ENCODE measurements around the gene FBN2. TPM values are rescaled to one million over a fixed set of nuclear protein-coding genes. Genes with fewer than 3 reads are reported as not detected.
"Not testable (repeated sequence)": the region's sequence is repeated elsewhere in the genome, so short reads cannot be mapped to it uniquely, and the experiment has no call there.

Gene FBN2
- total RNA-seq, 1 donor from 2014 or later: not detected

DNA sequence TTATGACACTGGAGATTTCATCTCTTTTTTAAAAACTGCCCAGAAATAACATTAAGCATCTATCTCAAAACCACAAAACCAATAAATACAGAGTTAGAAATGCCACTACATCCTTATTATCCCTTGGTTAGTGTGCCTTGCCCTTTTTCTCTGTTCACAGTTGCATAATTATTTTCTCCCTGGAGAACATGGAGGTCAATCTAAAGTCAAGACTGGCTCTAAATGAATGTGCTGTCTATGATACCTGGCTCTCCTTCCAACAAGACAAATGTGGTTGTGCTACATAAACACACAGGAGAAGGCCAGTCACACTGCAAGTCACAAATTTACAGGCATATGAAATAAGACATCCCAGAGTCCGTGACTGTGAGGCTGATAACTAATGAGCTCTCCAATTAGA lies 2.8 kb downstream of the FBN2 start:
- intact Hi-C loops (cut with micrococcal nuclease): no loop called here

GRCh38 chr5:128534726-128535125 lies 3.3 kb downstream of the FBN2 start:
- intact Hi-C loops (cut with micrococcal nuclease): no loop called here

GRCh38 chr5:128532776-128533175 lies 5.3 kb downstream of the FBN2 start:
- intact Hi-C loops (cut with micrococcal nuclease): no loop called here

- intact Hi-C loops (cut with micrococcal nuclease): no loop called here
Observed at GRCh38 chr5:128532127-128532526, 5.9 kb downstream of the FBN2 start.

DNA sequence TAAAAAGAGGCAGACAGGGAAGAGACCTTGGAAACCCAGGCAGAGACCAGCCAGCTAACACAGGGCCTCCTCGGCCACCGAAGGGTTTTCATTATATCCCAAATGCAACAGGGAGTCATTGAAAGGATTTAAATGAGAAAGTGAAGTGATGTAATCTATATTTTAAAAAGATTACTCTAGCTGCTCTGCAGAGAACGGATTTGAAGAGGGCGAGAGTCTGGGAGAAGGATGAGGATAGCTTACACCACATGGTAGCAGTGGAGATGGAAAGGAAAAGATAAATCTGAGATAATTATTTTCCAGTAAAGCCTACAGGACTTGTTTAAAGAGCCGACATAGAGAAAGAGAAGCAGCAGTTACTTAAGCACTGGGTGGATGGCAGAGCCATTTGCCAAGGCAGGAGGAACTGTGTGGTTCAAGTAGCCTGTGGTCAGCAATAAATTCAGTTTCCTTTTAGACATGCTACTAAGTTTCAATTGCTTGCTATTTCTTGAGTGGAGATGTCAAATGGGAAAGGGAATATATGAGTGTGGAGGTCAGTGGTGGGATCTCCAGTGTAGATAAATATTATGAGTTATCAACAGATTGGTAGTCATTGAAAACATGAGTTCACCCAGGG lies 9.3 kb downstream of the FBN2 start:
- intact Hi-C loops (cut with micrococcal nuclease): no loop called here

DNA sequence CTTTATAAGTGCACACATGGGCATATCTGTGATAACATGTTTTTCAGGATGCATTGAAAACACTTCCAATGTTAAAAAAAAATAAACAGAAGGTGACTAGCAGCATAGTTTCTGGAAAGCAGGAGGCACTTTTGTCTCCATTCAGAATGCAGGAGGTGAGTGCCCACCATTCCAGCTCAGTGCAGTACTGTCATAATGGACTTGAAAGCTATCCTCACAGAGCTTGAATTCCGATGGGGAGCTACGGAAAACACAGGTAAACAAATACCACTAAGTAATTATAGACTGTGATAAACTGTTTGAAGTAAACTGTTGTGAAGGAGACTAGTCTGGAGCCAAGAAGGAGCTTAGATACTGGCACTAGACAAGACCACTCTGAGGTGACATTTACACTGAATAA lies 9.9 kb downstream of the FBN2 start:
- intact Hi-C loops (cut with micrococcal nuclease): no loop called here

DNA sequence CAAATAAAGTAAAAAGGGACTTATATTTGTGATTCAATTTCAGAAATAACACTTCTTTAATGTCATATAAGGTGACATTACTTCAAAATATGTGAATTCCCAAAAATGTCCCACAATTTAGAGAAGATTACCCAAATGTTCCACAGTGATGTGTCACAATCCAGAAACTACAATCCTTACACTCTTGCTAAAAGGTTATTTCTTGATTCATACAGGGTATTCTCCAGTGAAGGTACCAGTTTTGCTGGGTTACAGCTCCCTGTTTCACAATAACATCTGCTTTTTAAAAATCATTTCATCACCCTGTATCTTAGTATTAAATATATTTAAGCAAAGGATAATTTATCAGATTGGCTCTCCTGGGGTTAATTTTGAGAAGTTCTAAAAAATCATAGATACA lies 11.0 kb downstream of the FBN2 start:
- intact Hi-C loops (cut with micrococcal nuclease): no loop called here

DNA sequence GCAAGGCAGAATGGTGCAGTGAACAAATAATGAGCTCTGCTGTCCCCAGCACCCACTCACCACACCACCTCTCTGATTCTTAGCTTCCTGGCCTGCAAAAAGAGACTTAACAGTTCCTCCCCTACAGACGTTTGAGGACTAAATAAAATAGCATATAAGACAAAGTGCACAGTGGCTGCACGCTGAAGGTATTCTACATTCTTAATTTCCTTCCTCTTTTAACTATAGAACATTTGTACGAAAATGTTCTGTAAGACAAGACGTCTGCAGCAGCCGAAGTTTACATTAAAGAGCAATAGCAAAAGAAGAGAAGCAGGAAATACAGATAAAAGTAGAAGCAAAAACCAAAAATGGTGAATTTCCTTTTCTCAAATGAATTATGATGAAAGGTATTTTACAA lies 15.7 kb downstream of the FBN2 start:
- intact Hi-C loops (cut with micrococcal nuclease): no loop called here

- intact Hi-C loops (cut with micrococcal nuclease): no loop called here
Observed at GRCh38 chr5:128519827-128520226, 18.2 kb downstream of the FBN2 start.

GRCh38 chr5:128516978-128517377 lies 21.1 kb downstream of the FBN2 start:
- intact Hi-C loops (cut with micrococcal nuclease): no loop called here

- intact Hi-C loops (cut with micrococcal nuclease): no loop called here
Observed at GRCh38 chr5:128513806-128514205, 24.2 kb downstream of the FBN2 start.

- intact Hi-C loops (cut with micrococcal nuclease): no loop called here
Observed at GRCh38 chr5:128512894-128513293, 25.2 kb downstream of the FBN2 start.

DNA sequence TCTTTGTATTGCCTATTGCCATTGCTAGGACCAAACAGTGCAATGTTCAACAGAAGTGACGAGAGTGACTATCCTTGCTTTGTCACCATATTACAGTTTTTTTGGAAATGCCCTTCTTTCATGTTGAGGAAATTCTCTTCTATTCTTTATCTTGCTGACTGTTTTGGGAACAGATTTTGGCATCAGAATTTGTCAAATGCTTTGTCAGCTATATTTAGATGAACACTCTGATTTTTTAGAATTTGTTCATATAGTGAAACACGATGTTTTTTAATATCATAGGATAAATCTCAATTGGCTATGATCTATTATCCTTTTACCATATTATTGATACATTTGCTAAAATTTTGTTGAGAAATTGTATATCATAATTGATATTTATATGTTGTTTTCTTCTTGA lies 31.4 kb downstream of the FBN2 start:
- intact Hi-C loops (cut with micrococcal nuclease): no loop called here

DNA sequence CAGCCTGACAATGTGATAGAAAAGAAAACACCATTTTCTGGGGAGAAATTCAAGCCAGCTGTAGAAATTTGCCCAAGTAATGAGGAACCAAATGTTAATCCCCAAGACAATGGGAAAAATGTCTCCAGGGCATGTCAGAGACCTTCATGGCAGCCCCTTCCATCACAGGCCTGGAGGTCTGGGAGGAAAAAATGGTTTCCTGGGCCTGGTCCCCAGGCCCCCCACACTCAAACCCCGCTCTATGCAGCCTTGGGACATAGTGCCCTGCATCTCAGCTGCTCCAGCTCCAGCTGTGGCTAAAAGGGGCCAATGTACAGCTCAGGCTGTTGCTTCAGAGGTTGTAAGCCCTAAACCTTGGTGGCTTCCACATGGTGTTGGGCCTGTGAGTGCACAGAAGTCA lies 34.3 kb downstream of the FBN2 start:
- intact Hi-C loops (cut with micrococcal nuclease): not testable (repeated sequence)

GRCh38 chr5:128498844-128499455 lies 39.1 kb downstream of the FBN2 start:
- intact Hi-C loops (cut with micrococcal nuclease): loop anchor here (1.0 kb wide), 2 partner anchors 286 to 935 kb away; no protein-coding TSS in a partner anchor

DNA sequence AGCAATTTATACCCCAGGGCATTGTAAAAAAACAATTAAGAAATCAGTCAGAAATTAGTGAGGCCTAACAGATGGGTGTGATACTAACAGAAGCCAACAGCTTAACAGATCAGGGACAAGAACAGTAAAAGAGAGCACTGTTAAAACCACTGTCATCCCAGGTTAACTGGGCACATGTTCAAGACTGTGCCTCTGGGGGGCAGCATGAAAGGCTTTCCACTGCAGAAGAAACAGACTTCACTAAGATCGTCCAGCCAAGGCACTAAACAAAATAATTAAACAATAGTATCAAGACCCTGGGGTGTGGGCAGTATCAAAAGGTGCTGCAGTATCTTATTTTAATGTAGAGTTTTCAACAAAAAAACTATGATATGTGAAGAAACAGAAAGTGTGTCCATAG lies 43.5 kb downstream of the FBN2 start:
- intact Hi-C loops (cut with micrococcal nuclease): no loop called here

- intact Hi-C loops (cut with micrococcal nuclease): no loop called here
Observed at GRCh38 chr5:128493657-128494329, 44.3 kb downstream of the FBN2 start.

GRCh38 chr5:128491291-128491690 lies 46.8 kb downstream of the FBN2 start:
- intact Hi-C loops (cut with micrococcal nuclease): no loop called here

DNA sequence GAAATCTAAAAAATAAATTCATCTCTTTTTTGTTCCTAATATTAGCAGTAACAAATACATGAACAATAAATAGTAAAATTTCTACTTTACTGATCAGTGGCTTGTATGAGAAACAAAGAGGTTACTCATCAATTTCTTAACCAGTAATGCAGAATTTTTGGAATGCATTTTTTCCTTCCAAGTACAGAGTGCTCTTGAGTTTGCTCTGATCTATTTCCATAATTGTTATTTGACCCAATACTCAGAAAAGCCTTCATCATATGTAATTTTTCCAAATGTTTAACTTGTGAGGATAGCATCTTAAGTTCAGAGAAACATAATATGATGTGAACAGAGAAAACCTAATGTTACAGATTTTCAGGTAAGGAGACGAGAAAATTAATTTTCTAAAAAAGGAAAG lies 47.3 kb downstream of the FBN2 start:
- intact Hi-C loops (cut with micrococcal nuclease): no loop called here

GRCh38 chr5:128487041-128487440 lies 51.0 kb downstream of the FBN2 start:
- intact Hi-C loops (cut with micrococcal nuclease): no loop called here

GRCh38 chr5:128483738-128484137 lies 54.3 kb downstream of the FBN2 start:
- intact Hi-C loops (cut with micrococcal nuclease): no loop called here

- intact Hi-C loops (cut with micrococcal nuclease): no loop called here
Observed at GRCh38 chr5:128480906-128481633, 57.0 kb downstream of the FBN2 start.
